H1 (cell line): ENCODE results near the gene GRIA3.

Experiments used
- CEBPB ChIP-seq: IDR thresholded peaks from 2 replicates; pipeline ENCODE4 v1.6.1; 2012; ENCODE audit warnings: low read depth, low read length
- CTCF ChIP-seq, 3 experiments: IDR thresholded peaks; 1 replicate in 2 of 3; 2 replicates in 1 of 3; pipeline versions ENCODE4 v1.5.1 to v1.6.1; 2011; ENCODE audit warnings: low read length in 3 of 3, mild to moderate bottlenecking in 3 of 3, inconsistent platforms in 2 of 3, low read depth in 1 of 3, moderate library complexity in 1 of 3; ENCODE audit not compliant: insufficient read depth in 1 of 3; ENCODE audit errors: control extremely low read depth in 1 of 3
- EP300 ChIP-seq, 2 experiments: IDR thresholded peaks; 1 replicate in 1 of 2; 2 replicates in 1 of 2; pipeline ENCODE4 v1.6.1; 2011 to 2012; ENCODE audit warnings: low read depth in 2 of 2, low read length in 2 of 2, mild to moderate bottlenecking in 2 of 2, borderline replicate concordance in 1 of 2, inconsistent platforms in 1 of 2, moderate library complexity in 1 of 2
- EZH2 ChIP-seq: fragments of 200-600 bp; sonication (generic); IDR thresholded peaks from 2 replicates; pipeline ENCODE4 v1.7.1; 2012; ENCODE audit warnings: low read depth, mild to moderate bottlenecking, moderate library complexity, low read length, inconsistent platforms; ENCODE audit not compliant: severe bottlenecking
- GABPA ChIP-seq: IDR thresholded peaks from 2 replicates; pipeline ENCODE4 v1.6.1; 2011; ENCODE audit warnings: mild to moderate bottlenecking, low read length, moderate library complexity, borderline replicate concordance; ENCODE audit not compliant: insufficient read depth
- JUN ChIP-seq: IDR thresholded peaks from 2 replicates; pipeline ENCODE4 v1.6.1; 2011; ENCODE audit warnings: low read depth, mild to moderate bottlenecking, improper control_type of control experiment, low read length
- JUND ChIP-seq: IDR thresholded peaks from 2 replicates; pipeline ENCODE4 v1.6.1; 2011; ENCODE audit warnings: mild to moderate bottlenecking, improper control_type of control experiment, low read length
- KDM4A ChIP-seq: IDR thresholded peaks from one replicate; pipeline ENCODE4 v1.7.1; 2012; ENCODE audit warnings: low read depth, mild to moderate bottlenecking, moderate library complexity, low read length, inconsistent platforms; ENCODE audit not compliant: severe bottlenecking
- POLR2A ChIP-seq, 2 experiments: IDR thresholded peaks; 1 replicate in 1 of 2; 2 replicates in 1 of 2; pipeline ENCODE4 v1.6.1; 2011; ENCODE audit warnings: low read depth in 2 of 2, low read length in 2 of 2, mild to moderate bottlenecking in 2 of 2; ENCODE audit errors: control extremely low read depth in 1 of 2
- POLR2AphosphoS5 ChIP-seq: IDR thresholded peaks from 2 replicates; pipeline ENCODE4 v1.6.1; 2011; ENCODE audit warnings: low read depth, low read length
- RAD21 ChIP-seq, 2 experiments: IDR thresholded peaks in 1 of 2; conservative IDR thresholded peaks in 1 of 2; 2 replicates each; pipeline ENCODE4 v1.6.1; 2011; ENCODE audit warnings: low read depth in 2 of 2, low read length in 2 of 2, improper control_type of control experiment in 1 of 2, inconsistent platforms in 1 of 2, mild to moderate bottlenecking in 1 of 2, moderate library complexity in 1 of 2
- TAF7 ChIP-seq: optimal IDR thresholded peaks from 2 replicates; pipeline ENCODE3; 2011; ENCODE audit warnings: low read depth, mild to moderate bottlenecking, inconsistent platforms, low read length, moderate library complexity, borderline replicate concordance
- TEAD4 ChIP-seq: IDR thresholded peaks from 2 replicates; pipeline ENCODE4 v1.6.1; 2012; ENCODE audit warnings: low read depth, low read length, inconsistent platforms, mixed read lengths
- YY1 ChIP-seq: IDR thresholded peaks from 2 replicates; pipeline ENCODE4 v1.6.1; 2011; ENCODE audit warnings: low read depth, mild to moderate bottlenecking, low read length

GRCh38 chrX:123188081-123188480 lies 4.0 kb downstream of the GRIA3 start:
- no peak for TF ChIP-seq POLR2AphosphoS5
- no peak for TF ChIP-seq JUN
- TF ChIP-seq CTCF (IDR thresholded peaks at IDR 0.05; ENCODE audit: control extremely low read depth in 1 of 3, insufficient read depth in 1 of 3, low read depth in 1 of 3, low read length in 3 of 3) = no peak
- no peak for TF ChIP-seq GABPA
- TF ChIP-seq KDM4A = no peak
- no peak for TF ChIP-seq TAF7
- no peak for TF ChIP-seq POLR2A (IDR thresholded peaks at IDR 0.05; ENCODE audit: control extremely low read depth in 1 of 2, low read depth in 2 of 2, low read length in 2 of 2)
- TF ChIP-seq CEBPB = no peak
- no peak for TF ChIP-seq EP300 (IDR thresholded peaks at IDR 0.05; ENCODE audit: borderline replicate concordance in 1 of 2, low read depth in 2 of 2, low read length in 2 of 2)
- TF ChIP-seq EZH2 = no peak
- TF ChIP-seq RAD21 (IDR thresholded peaks at IDR 0.05 in 1 of 2, conservative IDR thresholded peaks at IDR 0.05 in 1 of 2; ENCODE audit: low read depth in 2 of 2, low read length in 2 of 2) = no peak
- no peak for TF ChIP-seq JUND
- TF ChIP-seq TEAD4 = no peak
- no peak for TF ChIP-seq YY1
